ENCODE measurements around the gene LRRC51. TPM values are rescaled to one million over a fixed set of nuclear protein-coding genes. Genes with fewer than 3 reads are reported as not detected.

The LRRC51 gene
- total and polyA plus RNA-seq, 2 of the 8 experiments (the other 6 are each of a cell fraction or from before 2014, with no cell fraction given): 7.7 to 7.9 TPM

DNA sequence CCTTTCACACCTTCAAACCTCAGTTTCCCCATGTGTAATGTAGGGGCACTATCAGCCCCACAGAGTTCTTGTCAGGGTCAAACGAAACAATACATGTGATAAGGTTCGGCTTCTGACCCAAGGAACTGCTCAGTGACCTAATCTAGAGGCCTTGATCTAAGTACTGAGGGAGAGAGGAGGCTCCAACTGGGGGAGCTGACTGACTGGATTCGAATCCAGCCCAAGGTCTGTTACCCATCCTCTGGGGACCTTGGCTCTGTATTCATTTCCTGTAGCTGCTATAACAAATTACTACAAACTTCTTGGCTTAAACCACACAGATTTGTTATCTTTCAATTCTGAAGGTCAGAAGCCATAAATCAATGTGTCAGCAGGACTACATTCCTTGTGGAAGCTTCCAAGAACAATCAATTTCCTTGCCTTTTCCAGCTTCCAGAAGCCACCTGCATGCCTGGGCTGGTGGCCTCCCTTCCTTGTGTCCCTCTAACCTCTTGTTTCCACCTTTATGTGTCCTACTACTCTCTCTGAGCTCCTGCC lies 42.5 kb downstream of the LRRC51 start:
- H2BK120ac ChIP-seq (replicated peaks; ENCODE audit: low read depth, low read length): no peak overlapping the region
- H3K18ac ChIP-seq (ENCODE audit: extremely low read depth, low read length): no peak overlapping the region
- H3K4ac ChIP-seq (replicated peaks; ENCODE audit: insufficient read length, low read depth, low read length): no peak overlapping the region
- no peak overlapping the region for H4K91ac ChIP-seq (replicated peaks; ENCODE audit: insufficient read length, low read length)
- H4K5ac ChIP-seq (ENCODE audit: insufficient read length, low read depth, low read length): no peak overlapping the region
- no peak overlapping the region for H3K56ac ChIP-seq (replicated peaks; ENCODE audit: insufficient read length, low read depth, low read length)
- H3K4me1 ChIP-seq (replicated peaks in 1 of 4; ENCODE audit: control insufficient read depth in 3 of 4, insufficient read depth in 4 of 4, low read length in 3 of 4): no peaks in the 10 kb centered on the region
- no peak overlapping the region for H2BK15ac ChIP-seq (ENCODE audit: low read length)
- FAIRE-seq: no peak
- H2BK12ac ChIP-seq (ENCODE audit: low read depth, low read length): no peak overlapping the region
- H3K27me3 ChIP-seq (replicated peaks in 1 of 4; ENCODE audit: control insufficient read depth in 3 of 4, extremely low read depth in 1 of 4, insufficient read depth in 3 of 4, low read length in 3 of 4): peaks cover 0 to 6% (median 0%) of the 10 kb centered on the region in 4 experiments; a peak in 2 of 7 replicates
- no peak overlapping the region for H3K23ac ChIP-seq (ENCODE audit: insufficient read length)
- H3K9ac ChIP-seq (replicated peaks in 1 of 4; ENCODE audit: extremely low read depth in 1 of 4, low read depth in 3 of 4, low read length in 3 of 4): no peak overlapping the region
- no peaks in the 10 kb centered on the region for H3K79me2 ChIP-seq (ENCODE audit: control insufficient read depth in 1 of 2, insufficient read depth in 2 of 2, low read length in 2 of 2)
- no peak overlapping the region for H2BK5ac ChIP-seq (ENCODE audit: low read depth, low read length)
- peaks cover 3 to 5% of the 10 kb centered on the region in 2 experiments for H3K9me3 ChIP-seq (ENCODE audit: insufficient read depth in 2 of 2, low read depth in 1 of 2, low read length in 1 of 2)
- H3K14ac ChIP-seq (ENCODE audit: insufficient read length): no peak overlapping the region
- H3K4me3 ChIP-seq (ENCODE audit: extremely low read depth in 1 of 4, insufficient read depth in 2 of 4, low read depth in 3 of 4, low read length in 4 of 4): no peak overlapping the region
- no peak overlapping the region for H4K8ac ChIP-seq (ENCODE audit: extremely low read depth, insufficient read depth, low read length)
- H2BK20ac ChIP-seq (ENCODE audit: low read length): no peak overlapping the region
- POLR2A ChIA-PET (ENCODE audit: partially characterized antibody): interaction anchor here (0.9 kb wide), 1 partner anchor 11 kb away, joined by 4 read pairs; the partner anchor contains the start of gene ANAPC15
- H4K20me1 ChIP-seq (replicated peaks in 1 of 2; ENCODE audit: control insufficient read depth in 1 of 2, insufficient read depth in 2 of 2, low read length in 2 of 2): no peaks in the 10 kb centered on the region
- H3K23me2 ChIP-seq (ENCODE audit: low read depth, low read length): no peaks in the 10 kb centered on the region
- H2AFZ ChIP-seq (ENCODE audit: low read length): no peak overlapping the region
- 84% methylated on average over 3 of the region's 3 CpGs; no CpG with 5 or more reads in 1 of the 2 experiments for WGBS, 2 experiments (ENCODE audit: extremely low coverage in 1 of 2, insufficient coverage in 1 of 2, insufficient read length in 1 of 2, insufficient replicate concordance in 2 of 2, low coverage in 1 of 2, low lambda C conversion rate in 2 of 2, missing lambda C conversion rate in 1 of 2)
- H3K4me2 ChIP-seq (ENCODE audit: insufficient read depth in 1 of 2, low read depth in 2 of 2, low read length in 2 of 2): no peak overlapping the region
- CTCF ChIA-PET (ENCODE audit: partially characterized antibody): interaction anchor here (0.9 to 4.8 kb wide), 2 partner anchors 10 to 21 kb away, joined by 3 to 22 read pairs; no protein-coding TSS in a partner anchor
- H2AK5ac ChIP-seq (ENCODE audit: low read depth, low read length): no peak overlapping the region
- TF ChIP-seq RBBP5 (IDR thresholded peaks at IDR 0.05; ENCODE audit: borderline replicate concordance, low read depth, low read length): no peak
- TF ChIP-seq, protein P1, sequence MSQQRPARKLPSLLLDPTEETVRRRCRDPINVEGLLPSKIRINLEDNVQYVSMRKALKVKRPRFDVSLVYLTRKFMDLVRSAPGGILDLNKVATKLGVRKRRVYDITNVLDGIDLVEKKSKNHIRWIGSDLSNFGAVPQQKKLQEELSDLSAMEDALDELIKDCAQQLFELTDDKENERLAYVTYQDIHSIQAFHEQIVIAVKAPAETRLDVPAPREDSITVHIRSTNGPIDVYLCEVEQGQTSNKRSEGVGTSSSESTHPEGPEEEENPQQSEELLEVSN (IDR thresholded peaks at IDR 0.05): no peak
- TF ChIP-seq JUND (IDR thresholded peaks at IDR 0.05; ENCODE audit: low read length): no peak
- TF ChIP-seq CREB1 (IDR thresholded peaks at IDR 0.05): no peak
- TF ChIP-seq TAF1 (IDR thresholded peaks at IDR 0.05; ENCODE audit: low read depth, low read length): no peak
- TF ChIP-seq KDM4A (IDR thresholded peaks at IDR 0.05; ENCODE audit: low read depth, low read length, severe bottlenecking): no peak
- no peak overlapping the region for H3K27ac ChIP-seq (ENCODE audit: low read depth, low read length)
- H3K36me3 ChIP-seq (ENCODE audit: control insufficient read depth in 2 of 4, insufficient read depth in 4 of 4, low read length in 3 of 4): no peaks in the 10 kb centered on the region
- H3K79me1 ChIP-seq (ENCODE audit: low read depth, low read length): no peaks in the 10 kb centered on the region
- no peak for DNase-seq (ENCODE audit: low read depth in 1 of 2, low spot score in 2 of 2)
